Endothelial cell of umbilical vein (primary cell): ENCODE measurements around the gene CAPN15. TPM values are rescaled to one million over a fixed set of nuclear protein-coding genes. Genes with fewer than 3 reads are reported as not detected.

Source experiments
- BruUV-seq: library from RNA; stranded (reverse); fragments of 400-500 nt; replicated peaks from 2 replicates; lab custom pipeline; 2021; lab: Mats Ljungman, UMichigan
- CTCF ChIA-PET: fragments of 300-600, 350-600 bp; sonication (Branson Sonifier 250); formaldehyde crosslinking; loops from one replicate; lab custom pipeline; 2021; ENCODE audit warnings: antibody characterized with exemption, inconsistent platforms; lab: Charles Lee
- POLR2A ChIA-PET: fragments of 300-600, 350-600 bp; sonication (Branson Sonifier 250); formaldehyde crosslinking; loops from one replicate; lab custom pipeline; 2021; ENCODE audit warnings: antibody characterized with exemption, inconsistent platforms; lab: Charles Lee
- DNase-seq: peaks from one replicate; pipeline ENCODE4 v3.0.0-alpha.2; 2011; ENCODE audit warnings: low read depth, low spot score
- FAIRE-seq: peaks from 2 replicates; lab custom pipeline; 2011; peaks lifted over from hg19 to GRCh38; lab: Jason Lieb, UNC
- H2AFZ ChIP-seq: 2 replicates; pipeline ENCODE4 v1.6.0; 2012; ENCODE audit warnings: low read depth, low read length, control low read depth, inconsistent platforms
- H3K27ac ChIP-seq: 2 replicates; pipeline ENCODE4 v1.5.1; 2011; ENCODE audit warnings: low read depth, mild to moderate bottlenecking, control low read depth, low read length, moderate library complexity; ENCODE audit not compliant: insufficient read depth
- H3K27me3 ChIP-seq, 2 experiments: 2 replicates each; pipeline versions ENCODE4 v1.6.0 to v1.6.1; 2011; ENCODE audit warnings: low read length in 2 of 2, mixed read lengths in 1 of 2; ENCODE audit not compliant: control insufficient read depth in 2 of 2, insufficient read depth in 2 of 2
- H3K36me3 ChIP-seq, 2 experiments: 2 replicates in 1 of 2; 3 replicates in 1 of 2; pipeline ENCODE4 v1.5.1; 2011; ENCODE audit warnings: low read length in 2 of 2, mild to moderate bottlenecking in 1 of 2, moderate library complexity in 1 of 2; ENCODE audit not compliant: control insufficient read depth in 2 of 2, insufficient read depth in 2 of 2; ENCODE audit errors: extremely low read depth in 1 of 2
- H3K4me1 ChIP-seq: 3 replicates; pipeline ENCODE4 v1.5.1; 2011; ENCODE audit warnings: mild to moderate bottlenecking, low read length; ENCODE audit not compliant: control insufficient read depth, insufficient read depth; ENCODE audit errors: extremely low read depth
- H3K4me2 ChIP-seq: 2 replicates; pipeline ENCODE4 v1.6.1; 2011; ENCODE audit warnings: low read length, control low read depth, mixed read lengths; ENCODE audit not compliant: insufficient read depth
- H3K4me3 ChIP-seq, 3 experiments: fragments of 200-600 bp in 1 of 3; sonication (generic), shearing (Covaris generic) in 1 of 3; replicated peaks in 1 of 3; 2 replicates each; pipeline ENCODE4 v1.5.1; 2011 to 2016; ENCODE audit warnings: control low read depth in 3 of 3, low read length in 3 of 3, mild to moderate bottlenecking in 2 of 3, inconsistent platforms in 1 of 3, low read depth in 1 of 3, moderate library complexity in 1 of 3; ENCODE audit not compliant: insufficient read depth in 1 of 3
- H3K79me2 ChIP-seq: 2 replicates; pipeline ENCODE4 v1.6.0; 2012; ENCODE audit warnings: low read length, inconsistent platforms; ENCODE audit not compliant: control insufficient read depth, insufficient read depth
- H3K9ac ChIP-seq: replicated peaks from 2 replicates; pipeline ENCODE3; 2011; ENCODE audit warnings: low read length, control low read depth; ENCODE audit not compliant: insufficient read depth; ENCODE audit errors: extremely low read depth
- H3K9me1 ChIP-seq: replicated peaks from 3 replicates; pipeline ENCODE4 v1.6.0; 2011; ENCODE audit warnings: mild to moderate bottlenecking, low read length; ENCODE audit not compliant: control insufficient read depth, insufficient read depth; ENCODE audit errors: extremely low read depth
- H3K9me3 ChIP-seq: replicated peaks from 2 replicates; pipeline ENCODE4 v1.5.1; 2012; ENCODE audit warnings: low read length, inconsistent platforms; ENCODE audit not compliant: control insufficient read depth, insufficient read depth
- H4K20me1 ChIP-seq: replicated peaks from 2 replicates; pipeline ENCODE3; 2011; ENCODE audit warnings: mild to moderate bottlenecking, low read length; ENCODE audit not compliant: control insufficient read depth, insufficient read depth; ENCODE audit errors: extremely low read depth
- CTCF ChIP-seq, 2 donors: IDR thresholded peaks; 1 replicate in 1 of 2; 2 replicates in 1 of 2; pipeline ENCODE4 v1.5.1; 2011; ENCODE audit warnings: low read length in 2 of 2, mild to moderate bottlenecking in 2 of 2, moderate library complexity in 2 of 2, control low read depth in 1 of 2, inconsistent platforms in 1 of 2, low read depth in 1 of 2; ENCODE audit not compliant: insufficient read depth in 1 of 2; ENCODE audit errors: extremely low read depth in 1 of 2
- EZH2 ChIP-seq: IDR thresholded peaks from 2 replicates; pipeline ENCODE4 v1.6.1; 2012; ENCODE audit warnings: borderline replicate concordance, low read depth, mild to moderate bottlenecking, moderate library complexity, low read length, inconsistent platforms; ENCODE audit not compliant: severe bottlenecking
- FOS ChIP-seq: IDR thresholded peaks from 2 replicates; pipeline ENCODE4 v1.6.1; 2011; ENCODE audit warnings: mild to moderate bottlenecking, low read length, moderate library complexity, borderline replicate concordance; ENCODE audit not compliant: insufficient read depth
- GATA2 ChIP-seq: IDR thresholded peaks from 2 replicates; pipeline ENCODE4 v1.7.0; 2011; ENCODE audit warnings: low read depth, mild to moderate bottlenecking, moderate library complexity, mixed read lengths, low read length; ENCODE audit not compliant: insufficient read length, insufficient read depth
- JUN ChIP-seq: IDR thresholded peaks from 2 replicates; pipeline ENCODE4 v1.6.1; 2011; ENCODE audit warnings: borderline replicate concordance, low read depth; ENCODE audit not compliant: insufficient read length, insufficient read depth
- MAX ChIP-seq: IDR thresholded peaks from 2 replicates; pipeline ENCODE4 v1.6.1; 2011; ENCODE audit not compliant: insufficient read depth, insufficient read length
- MYC ChIP-seq: IDR thresholded peaks from one replicate; pipeline ENCODE4 v1.6.1; 2011; ENCODE audit warnings: mild to moderate bottlenecking, low read depth, low read length
- POLR2A ChIP-seq: IDR thresholded peaks from 2 replicates; pipeline ENCODE4 v1.6.1; 2012; ENCODE audit warnings: low read depth, mild to moderate bottlenecking, control low read depth, low read length
- POLR2AphosphoS5 ChIP-seq: IDR thresholded peaks from 2 replicates; pipeline ENCODE4 v1.6.1; 2012; ENCODE audit warnings: low read depth, mild to moderate bottlenecking, control low read depth, low read length, moderate library complexity; ENCODE audit not compliant: insufficient read depth
- dilution Hi-C: fragments of 300-500 bp; cut with MboI; formaldehyde crosslinking; loops from one replicate; pipeline ENCODE4 v1.15.0; 2019; ENCODE audit warnings: low sequenced_read_pairs; ENCODE audit not compliant: extremely low pct_ligation_motif_present
- intact Hi-C: fragments of 100-400 bp; cut with micrococcal nuclease; formaldehyde crosslinking; loops from one replicate; pipeline ENCODE4 v1.10.0; 2022
- polyA plus RNA-seq, 4 experiments: library from polyadenylated mRNA; depleted of rRNA in 3 of 4; stranded (reverse) in 3 of 4; unstranded in 1 of 4; fragments of >200 nt; gene quantifications; 2 replicates each; pipeline versions ENCODE4 v1.2.1 to v1.2.3, GENCODE V29; 2011 to 2012; ENCODE audit warnings: missing spikeins in 1 of 4
- total RNA-seq: library from RNA; stranded (reverse); gene quantifications from 2 replicates; pipeline ENCODE4 v1.2.3, GENCODE V29; 2021

The CAPN15 gene
- total and polyA plus RNA-seq, 2 donors (not counting 3 experiments of a cell fraction or from before 2014, with no cell fraction given) = 33.9 to 65.0 TPM

- ChIA-PET CTCF (interaction anchor here (1.5 kb wide), 1 partner anchor 44 kb away, joined by 4 read pairs; no protein-coding TSS in a partner anchor), POLR2A (no interaction called here)
- intact Hi-C loops = no loop called here
- Histone ChIP-seq H2AFZ (no peak overlapping the region), H3K79me2 (peaks cover 92% of the 10 kb centered on the region), H3K9me1 (no peaks in the 10 kb centered on the region), H4K20me1 (no peaks in the 10 kb centered on the region), H3K4me1 (peaks cover 15% of the 10 kb centered on the region), H3K4me2 (no peak overlapping the region), H3K27ac (no peak overlapping the region), H3K9ac (no peak overlapping the region), H3K36me3 (peaks cover 2 to 3% of the 10 kb centered on the region in 2 experiments), H3K9me3 (no peaks in the 10 kb centered on the region), H3K27me3 (no peaks in the 10 kb centered on the region), H3K4me3 (no peak overlapping the region)
- no TSS peak for BruUV-seq
- FAIRE-seq = no peak
- TF ChIP-seq GATA2 (no peak), MAX (no peak), CTCF (IDR thresholded peaks at IDR 0.05; ENCODE audit: extremely low read depth in 1 of 2, insufficient read depth in 1 of 2, low read depth in 1 of 2, low read length in 2 of 2) (no peak), JUN (no peak), MYC (no peak), POLR2AphosphoS5 (no peak), FOS (no peak), EZH2 (no peak), POLR2A (no peak)
- no peak for DNase-seq
- dilution Hi-C loops = no loop called here
Observed at GRCh38 chr16:533391-534123, 6.0 kb downstream of the CAPN15 start.
